Omental fat pad (tissue), 4 donors: ENCODE results near the gene CAMK2N2. TPM values are rescaled to one million over a fixed set of nuclear protein-coding genes. Genes with fewer than 3 reads are reported as not detected.

ENCODE experiments used
- ATAC-seq: fragments of 150-250 bp; one replicate; pipeline ENCODE4 v1.9.1; 2016; ENCODE audit warnings: mild to moderate bottlenecking, moderate library complexity; ENCODE audit not compliant: low FRiP score
- DNase-seq: peaks from one replicate; pipeline ENCODE4 v3.0.0-alpha.2; 2019; ENCODE audit warnings: low spot score
- total RNA-seq, 4 donors: library from RNA; depleted of rRNA; stranded (reverse); fragments of >200 nt; gene quantifications; one replicate each; pipeline ENCODE4 v1.1.0, GENCODE V29; 2016
- TF ChIP-seq, protein P1 (sequence below), 3 donors: fragments of 450-650 bp; IDR thresholded peaks; one replicate each; pipeline ENCODE4 v1.5.1; 2016 to 2017; ENCODE audit warnings: antibody characterized with exemption in 3 of 3, mild to moderate bottlenecking in 3 of 3, moderate library complexity in 2 of 3

The CAMK2N2 gene
- total RNA-seq, 4 donors from 2014 or later, result 0.28 TPM; not detected in 3

DNA sequence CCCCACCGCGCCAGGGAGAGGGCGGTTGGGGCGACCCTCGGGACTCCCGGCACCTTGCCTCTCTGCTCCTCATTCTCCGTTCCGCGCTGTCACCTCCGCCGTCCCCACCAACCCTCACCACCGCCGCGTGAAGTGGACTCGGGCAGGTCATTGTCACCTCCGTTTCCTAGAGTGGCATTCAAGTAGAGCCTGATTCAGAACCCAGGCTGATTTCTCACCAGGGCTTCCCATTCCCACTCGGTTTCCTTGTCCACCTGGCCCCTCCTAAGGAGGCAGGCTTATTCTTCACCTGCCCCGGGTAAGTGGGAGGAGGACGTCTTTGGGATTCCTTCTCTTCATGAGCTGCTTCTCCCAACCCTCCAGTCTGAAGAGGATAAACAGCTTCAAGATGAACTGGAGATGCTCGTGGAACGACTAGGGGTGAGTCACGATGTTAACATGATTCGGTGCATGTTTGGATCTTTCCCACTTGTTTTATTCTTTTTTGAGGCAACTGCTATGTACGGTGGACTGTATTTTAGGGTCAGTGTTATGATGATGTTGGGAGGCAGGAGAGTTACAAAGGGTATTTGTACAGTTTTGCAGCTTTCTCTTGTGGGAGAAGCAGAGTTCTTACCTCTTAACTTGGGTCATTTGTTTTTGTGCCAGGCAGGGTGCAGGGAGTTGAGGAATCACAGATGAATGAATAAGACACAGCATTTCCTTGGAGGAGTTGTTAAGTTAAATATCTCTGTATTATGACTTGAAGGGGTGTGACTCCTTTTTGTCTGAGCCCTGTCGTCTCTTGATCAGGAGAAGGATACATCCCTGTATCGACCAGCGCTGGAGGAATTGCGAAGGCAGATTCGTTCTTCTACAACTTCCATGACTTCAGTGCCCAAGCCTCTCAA is 38.4 kb upstream of the CAMK2N2 start:
- DNase-seq (no peak), ATAC-seq (peak; percentile 2)
- TF ChIP-seq, protein P1, sequence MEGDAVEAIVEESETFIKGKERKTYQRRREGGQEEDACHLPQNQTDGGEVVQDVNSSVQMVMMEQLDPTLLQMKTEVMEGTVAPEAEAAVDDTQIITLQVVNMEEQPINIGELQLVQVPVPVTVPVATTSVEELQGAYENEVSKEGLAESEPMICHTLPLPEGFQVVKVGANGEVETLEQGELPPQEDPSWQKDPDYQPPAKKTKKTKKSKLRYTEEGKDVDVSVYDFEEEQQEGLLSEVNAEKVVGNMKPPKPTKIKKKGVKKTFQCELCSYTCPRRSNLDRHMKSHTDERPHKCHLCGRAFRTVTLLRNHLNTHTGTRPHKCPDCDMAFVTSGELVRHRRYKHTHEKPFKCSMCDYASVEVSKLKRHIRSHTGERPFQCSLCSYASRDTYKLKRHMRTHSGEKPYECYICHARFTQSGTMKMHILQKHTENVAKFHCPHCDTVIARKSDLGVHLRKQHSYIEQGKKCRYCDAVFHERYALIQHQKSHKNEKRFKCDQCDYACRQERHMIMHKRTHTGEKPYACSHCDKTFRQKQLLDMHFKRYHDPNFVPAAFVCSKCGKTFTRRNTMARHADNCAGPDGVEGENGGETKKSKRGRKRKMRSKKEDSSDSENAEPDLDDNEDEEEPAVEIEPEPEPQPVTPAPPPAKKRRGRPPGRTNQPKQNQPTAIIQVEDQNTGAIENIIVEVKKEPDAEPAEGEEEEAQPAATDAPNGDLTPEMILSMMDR (IDR thresholded peaks at IDR 0.05), result no peak

DNA sequence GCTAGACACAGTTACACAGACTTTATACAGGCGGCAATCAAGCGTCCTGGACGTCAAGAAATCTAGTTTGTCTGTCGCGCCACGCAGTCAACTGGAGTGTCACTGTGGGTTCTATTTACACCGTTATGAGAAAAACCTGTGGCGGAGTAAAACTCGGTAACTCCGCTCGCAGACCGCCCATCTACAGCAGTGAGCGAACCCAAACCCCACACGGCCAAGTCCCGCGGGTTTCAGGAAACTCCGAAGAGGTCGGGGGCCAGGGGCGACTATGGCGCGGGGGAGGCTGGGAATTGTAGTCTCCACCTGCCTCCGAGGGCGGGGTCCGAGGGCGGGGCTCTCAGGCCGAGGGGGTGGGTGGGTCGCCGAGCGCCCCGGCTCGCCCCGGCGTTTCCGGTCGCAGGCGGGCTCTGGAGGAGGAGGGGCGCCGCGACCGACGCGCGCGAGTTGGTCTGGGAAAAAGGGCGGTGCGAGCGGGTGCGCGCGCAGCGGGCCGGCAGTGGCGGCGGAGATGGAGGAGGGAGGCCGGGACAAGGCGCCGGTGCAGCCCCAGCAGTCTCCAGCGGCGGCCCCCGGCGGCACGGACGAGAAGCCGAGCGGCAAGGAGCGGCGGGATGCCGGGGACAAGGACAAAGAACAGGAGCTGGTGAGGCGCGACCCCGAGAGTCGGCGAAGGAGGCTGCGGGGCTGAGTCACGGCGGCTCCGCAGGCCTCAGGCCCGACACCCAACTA is 37.6 kb upstream of the CAMK2N2 start, which contains the start of gene PSMD2:
PSMD2 (plus strand) TSS at position 483 of the 729 bp plus-strand sequence; CDS start at position 509, 26 bp downstream.
- peak; percentile 89 for DNase-seq
- peak; percentile 99 for ATAC-seq
- TF ChIP-seq, protein P1 (IDR thresholded peaks at IDR 0.05), result no peak

DNA sequence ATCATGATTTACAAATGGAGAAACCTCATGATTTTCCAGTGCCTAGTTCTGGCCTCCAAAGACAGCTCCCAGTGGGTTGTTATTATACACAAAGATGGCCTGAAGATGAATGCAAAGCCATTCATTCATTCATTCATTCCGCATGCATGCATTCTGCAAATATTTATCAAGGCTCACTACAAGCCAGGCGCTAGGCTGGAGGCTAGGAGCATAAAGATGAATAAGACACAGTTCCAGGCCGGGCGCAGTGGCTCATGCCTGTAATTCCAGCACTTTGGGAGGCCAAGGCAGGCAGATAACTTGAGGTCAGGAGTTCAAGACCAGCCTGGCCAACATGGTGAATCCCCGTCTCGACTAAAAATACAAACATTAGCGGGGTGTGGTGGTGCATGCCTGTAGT is 35.3 kb upstream of the CAMK2N2 start:
- TF ChIP-seq, protein P1 (IDR thresholded peaks at IDR 0.05), result no peak
- DNase-seq, result no peak
- ATAC-seq, result no peak

DNA sequence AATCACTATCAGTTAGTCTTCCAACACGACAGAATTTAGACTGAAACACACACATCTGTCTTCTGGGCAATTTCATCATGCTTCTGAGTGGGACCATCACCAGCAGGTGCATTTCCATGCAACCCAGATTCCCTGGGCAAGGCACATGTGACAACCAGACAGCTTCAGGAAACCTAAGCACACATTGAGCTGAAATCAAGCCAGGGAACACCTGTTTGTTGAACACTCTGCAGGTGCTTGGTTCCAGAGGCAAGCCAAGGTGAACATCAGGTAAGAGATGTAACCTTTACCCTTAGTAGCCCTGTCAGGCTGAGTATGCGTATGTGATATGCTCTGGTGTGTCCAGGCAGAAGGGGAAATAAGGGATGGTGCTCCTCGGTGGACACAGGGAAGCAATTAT is 34.4 kb upstream of the CAMK2N2 start:
- TF ChIP-seq, protein P1 (IDR thresholded peaks at IDR 0.05), result no peak
- ATAC-seq, result no peak
- no peak for DNase-seq

DNA sequence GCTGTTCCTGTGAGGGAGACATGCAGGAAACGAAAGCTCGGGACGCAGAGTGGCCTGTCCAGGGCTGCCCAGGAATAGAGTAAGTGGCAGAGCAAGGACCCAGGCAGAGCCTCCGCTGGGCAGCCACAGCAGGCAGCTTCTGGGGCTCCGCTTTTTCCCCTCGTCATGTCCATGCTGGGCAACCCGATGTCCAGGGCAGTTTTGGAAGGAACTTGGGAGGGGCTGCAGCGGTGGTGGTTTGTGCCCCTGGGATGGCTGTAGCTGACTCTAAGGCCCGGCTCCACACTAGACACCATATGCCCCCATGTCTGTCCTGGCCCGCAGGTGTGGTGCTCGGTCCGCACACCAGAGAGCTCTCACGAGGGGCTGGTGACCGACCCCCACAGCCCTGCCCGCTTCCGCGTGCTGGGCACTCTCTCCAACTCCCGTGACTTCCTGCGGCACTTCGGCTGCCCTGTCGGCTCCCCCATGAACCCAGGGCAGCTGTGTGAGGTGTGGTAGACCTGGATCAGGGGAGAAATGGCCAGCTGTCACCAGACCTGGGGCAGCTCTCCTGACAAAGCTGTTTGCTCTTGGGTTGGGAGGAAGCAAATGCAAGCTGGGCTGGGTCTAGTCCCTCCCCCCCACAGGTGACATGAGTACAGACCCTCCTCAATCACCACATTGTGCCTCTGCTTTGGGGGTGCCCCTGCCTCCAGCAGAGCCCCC is 30.5 kb upstream of the CAMK2N2 start:
- TF ChIP-seq, protein P1 (IDR thresholded peaks at IDR 0.05), result no peak
- no peak for ATAC-seq
- DNase-seq, result no peak

DNA sequence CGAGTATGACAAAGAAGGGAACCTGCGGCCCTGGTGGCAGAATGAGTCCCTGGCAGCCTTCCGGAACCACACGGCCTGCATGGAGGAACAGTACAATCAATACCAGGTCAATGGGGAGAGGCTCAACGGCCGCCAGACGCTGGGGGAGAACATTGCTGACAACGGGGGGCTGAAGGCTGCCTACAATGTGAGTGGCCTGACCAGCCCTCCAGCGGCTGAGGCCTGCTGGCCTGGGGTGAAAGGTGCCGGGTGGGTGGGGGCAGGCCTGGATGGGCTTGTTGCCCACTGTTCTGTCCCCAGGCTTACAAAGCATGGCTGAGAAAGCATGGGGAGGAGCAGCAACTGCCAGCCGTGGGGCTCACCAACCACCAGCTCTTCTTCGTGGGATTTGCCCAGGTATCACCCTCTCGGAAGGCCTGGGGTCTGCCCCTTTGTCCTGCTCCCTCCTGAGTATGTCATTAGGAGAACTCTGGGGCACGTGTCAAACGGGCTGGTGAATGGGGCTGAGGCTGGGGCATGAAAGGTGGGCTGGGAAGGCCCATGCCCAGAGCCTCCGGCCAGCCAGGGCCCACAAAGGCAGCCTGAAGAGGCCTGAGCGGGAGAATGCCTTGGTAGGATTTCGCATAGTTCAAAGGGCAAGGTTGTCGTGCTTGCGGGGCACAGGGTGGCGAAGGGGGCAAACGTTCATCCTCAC is 29.8 kb upstream of the CAMK2N2 start:
- TF ChIP-seq, protein P1 (IDR thresholded peaks at IDR 0.05), result no peak
- ATAC-seq, result no peak
- no peak for DNase-seq
